ENCODE results near the gene PDZK1.
"Not testable (repeated sequence)": the region's sequence is repeated elsewhere in the genome, so short reads cannot be mapped to it uniquely, and the experiment has no call there.

The PDZK1 gene

GRCh38 chr1:145643990-145644389 lies 63.2 kb downstream of the PDZK1 start:
- DNase-seq = not testable (repeated sequence)

DNA sequence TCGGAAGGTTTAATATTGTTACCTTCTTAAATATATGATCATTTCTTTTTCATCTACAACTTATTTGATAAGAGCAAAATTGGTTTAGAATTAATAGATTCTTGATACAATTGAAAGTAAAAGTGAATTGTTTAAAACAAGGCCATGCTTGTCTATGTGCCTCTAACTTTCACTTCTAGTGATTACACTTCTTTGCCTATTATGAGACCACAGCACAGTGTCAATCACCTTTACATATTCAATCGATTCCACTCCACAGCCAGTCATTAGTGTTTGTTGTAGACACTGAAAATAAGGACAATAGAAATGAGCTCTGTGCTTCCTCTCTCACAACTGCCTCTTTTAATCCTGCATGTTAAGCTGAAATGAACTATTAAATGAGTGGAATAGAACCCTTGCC lies 65.3 kb downstream of the PDZK1 start:
- DNase-seq = not testable (repeated sequence)

GRCh38 chr1:145636237-145636636 lies 70.9 kb downstream of the PDZK1 start:
- not testable (repeated sequence) for DNase-seq

DNA sequence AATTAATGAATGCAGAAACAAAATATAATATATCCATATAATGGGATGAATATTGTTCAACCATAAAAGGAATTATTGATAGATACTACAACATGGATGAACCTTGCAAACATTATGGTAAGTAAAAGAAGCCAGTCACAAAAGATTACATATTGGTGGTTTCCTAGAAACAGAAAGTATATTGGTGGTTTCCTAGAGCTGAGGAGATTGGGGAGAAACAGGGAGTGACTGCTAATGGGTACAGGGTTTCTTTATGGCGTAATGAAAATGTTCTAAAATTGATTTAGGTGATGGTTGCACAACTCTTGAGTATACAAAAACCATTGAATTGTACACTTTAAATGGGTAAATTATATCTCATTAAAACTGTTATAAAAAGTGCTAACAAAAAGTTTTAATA lies 85.0 kb downstream of the PDZK1 start:
- not testable (repeated sequence) for DNase-seq

All from effector CD4-positive, alpha-beta T cell (primary cell).